HCT116 (cell line): Measurements from ENCODE around the gene CHRNB1. TPM values are rescaled to one million over a fixed set of nuclear protein-coding genes. Genes with fewer than 3 reads are reported as not detected.

Experiments used
- ATAC-seq: fragments of 200-7000 bp; cut with Tn5 transposase; 2 replicates; pipeline ENCODE4 v1.9.1; 2020; ENCODE audit warnings: mild to moderate bottlenecking, moderate library complexity
- BruUV-seq: library from RNA; stranded (reverse); fragments of 400-500 nt; replicated peaks from 2 replicates; lab custom pipeline; 2021; lab: Mats Ljungman, UMichigan
- CTCF ChIA-PET: fragments of 300-600 bp; sonication (Branson Sonifier 250); formaldehyde crosslinking; loops from one replicate; lab custom pipeline; 2021; ENCODE audit warnings: antibody characterized with exemption; lab: Charles Lee
- POLR2A ChIA-PET: fragments of 300-600, 350-600 bp; sonication (Branson Sonifier 250); formaldehyde crosslinking; loops from one replicate; lab custom pipeline; 2021; ENCODE audit warnings: antibody characterized with exemption; lab: Charles Lee
- RAD21 ChIA-PET, 2 experiments: fragments of 300-600 bp; sonication (Branson Sonifier 250); formaldehyde crosslinking; loops; one replicate each; lab custom pipeline; 2023; ENCODE audit warnings: low total read pairs in 2 of 2; ENCODE audit not compliant: uncharacterized antibody in 2 of 2, unreplicated experiment in 2 of 2, low non-redundant PET in 1 of 2; lab: Charles Lee
- DNase-seq: peaks from one replicate; pipeline ENCODE4 v3.0.0-alpha.2; 2010; ENCODE audit warnings: low read depth, low spot score
- H2AFZ ChIP-seq: fragments of 200-600 bp; shearing (Covaris generic), sonication (generic); 2 replicates; pipeline ENCODE4 v1.6.1; 2017; ENCODE audit warnings: low read depth, mixed run types, mixed read lengths, antibody characterized with exemption, low read length; ENCODE audit not compliant: poor library complexity, severe bottlenecking
- H3K27ac ChIP-seq: 2 replicates; pipeline ENCODE4 v1.5.1; 2012; ENCODE audit warnings: low read depth, low read length
- H3K27me3 ChIP-seq: fragments of 200-600 bp; sonication (generic); 2 replicates; pipeline ENCODE4 v1.6.1; 2016; ENCODE audit warnings: mixed run types, low read length, mixed read lengths; ENCODE audit not compliant: insufficient read depth
- H3K36me3 ChIP-seq, 2 experiments: fragments of 200-500 bp in 1 of 2; fragments of 200-600 bp in 1 of 2; sonication (Bioruptor generic) in 1 of 2; sonication (generic) in 1 of 2; 2 replicates each; pipeline versions ENCODE4 v1.5.1 to v1.6.1; 2014 to 2016; ENCODE audit warnings: low read length in 2 of 2, inconsistent platforms in 1 of 2, mixed read lengths in 1 of 2, mixed run types in 1 of 2; ENCODE audit not compliant: insufficient read depth in 2 of 2, control insufficient read depth in 1 of 2
- H3K4me1 ChIP-seq, 2 experiments: fragments of 200-600 bp in 1 of 2; sonication (generic) in 1 of 2; 2 replicates each; pipeline versions ENCODE4 v1.5.1 to v1.6.1; 2012 to 2017; ENCODE audit warnings: low read length in 2 of 2, inconsistent platforms in 1 of 2, mild to moderate bottlenecking in 1 of 2, mixed read lengths in 1 of 2, mixed run types in 1 of 2, moderate library complexity in 1 of 2; ENCODE audit not compliant: insufficient read depth in 2 of 2, control insufficient read depth in 1 of 2
- H3K4me2 ChIP-seq: fragments of 200-600 bp; sonication (generic); 2 replicates; pipeline ENCODE4 v1.6.1; 2017; ENCODE audit warnings: mixed run types, low read length, mixed read lengths
- H3K4me3 ChIP-seq, 2 experiments: fragments of 200-600 bp in 1 of 2; sonication (generic) in 1 of 2; replicated peaks in 1 of 2; 2 replicates each; pipeline ENCODE4 v1.5.1; 2011 to 2016; ENCODE audit warnings: low read length in 2 of 2, control low read depth in 1 of 2, low read depth in 1 of 2, mild to moderate bottlenecking in 1 of 2, mixed read lengths in 1 of 2, mixed run types in 1 of 2
- H3K79me2 ChIP-seq: fragments of 200-600 bp; sonication (generic); 2 replicates; pipeline ENCODE4 v1.6.1; 2017; ENCODE audit warnings: mild to moderate bottlenecking, mixed run types, low read length, moderate library complexity, mixed read lengths; ENCODE audit not compliant: insufficient read depth
- H3K9ac ChIP-seq: fragments of 200-600 bp; sonication (generic); 2 replicates; pipeline ENCODE4 v1.6.1; 2016; ENCODE audit warnings: low read length, mixed read lengths
- H3K9me2 ChIP-seq: fragments of 200-600 bp; sonication (generic), shearing (Covaris generic); 2 replicates; pipeline ENCODE4 v1.6.1; 2017; ENCODE audit warnings: mixed run types, mild to moderate bottlenecking, moderate library complexity; ENCODE audit not compliant: insufficient read depth
- H3K9me3 ChIP-seq, 2 experiments: fragments of 200-500 bp in 1 of 2; fragments of 200-600 bp in 1 of 2; sonication (Bioruptor generic) in 1 of 2; sonication (generic) in 1 of 2; 2 replicates each; pipeline ENCODE4 v1.6.1; 2014 to 2017; ENCODE audit warnings: low read length in 2 of 2, mixed read lengths in 2 of 2, inconsistent platforms in 1 of 2, low read depth in 1 of 2, mild to moderate bottlenecking in 1 of 2, mixed run types in 1 of 2, moderate library complexity in 1 of 2; ENCODE audit not compliant: control insufficient read depth in 1 of 2, insufficient read depth in 1 of 2
- H4K20me1 ChIP-seq: fragments of 200-600 bp; sonication (generic), shearing (Covaris generic); 2 replicates; pipeline ENCODE4 v1.6.1; 2017; ENCODE audit warnings: mixed run types, mild to moderate bottlenecking, moderate library complexity; ENCODE audit not compliant: insufficient read depth
- ELF1 ChIP-seq: IDR thresholded peaks from 2 replicates; pipeline ENCODE4 v1.6.1; 2012; ENCODE audit warnings: low read depth, borderline replicate concordance
- POLR2A ChIP-seq: IDR thresholded peaks from 2 replicates; pipeline ENCODE4 v1.7.0; 2011; ENCODE audit warnings: borderline replicate concordance; ENCODE audit not compliant: insufficient read depth, insufficient read length; ENCODE audit errors: extremely low read depth
- SP1 ChIP-seq: IDR thresholded peaks from 2 replicates; pipeline ENCODE4 v1.6.1; 2012; ENCODE audit warnings: low read depth
- YY1 ChIP-seq: IDR thresholded peaks from 2 replicates; pipeline ENCODE4 v1.6.1; 2011; ENCODE audit warnings: low read length, low read depth, moderate library complexity, mild to moderate bottlenecking; ENCODE audit not compliant: insufficient replicate concordance; ENCODE audit errors: extremely low read depth
- ZFX ChIP-seq: fragments of 450-650 bp; IDR thresholded peaks from 2 replicates; pipeline ENCODE4 v1.6.1; 2017
- ZNF274 ChIP-seq: fragments of 200-500 bp; sonication (Bioruptor generic); IDR thresholded peaks from 2 replicates; pipeline ENCODE4 v1.6.1; 2014; ENCODE audit warnings: mild to moderate bottlenecking, low read depth, low read length, inconsistent platforms
- intact Hi-C: fragments of 100-400 bp; cut with micrococcal nuclease; formaldehyde crosslinking; loops from 2 replicates; pipeline ENCODE4 v1.10.0; 2022
- total RNA-seq: library from RNA; stranded (reverse); gene quantifications from one replicate; pipeline ENCODE4 v1.2.1, GENCODE V29; 2021; ENCODE audit not compliant: unreplicated experiment
- TF ChIP-seq, protein P1 (sequence below): IDR thresholded peaks from 2 replicates; pipeline ENCODE4 v1.6.1; 2011; ENCODE audit warnings: mild to moderate bottlenecking, low read length, moderate library complexity; ENCODE audit not compliant: insufficient replicate concordance; ENCODE audit errors: extremely low read depth
- TF ChIP-seq, protein P2 (sequence below): IDR thresholded peaks from 2 replicates; pipeline ENCODE4 v1.6.1; 2012

CHRNB1 gene
- total RNA-seq, 1 experiment from 2014 or later, result 10.4 TPM

DNA sequence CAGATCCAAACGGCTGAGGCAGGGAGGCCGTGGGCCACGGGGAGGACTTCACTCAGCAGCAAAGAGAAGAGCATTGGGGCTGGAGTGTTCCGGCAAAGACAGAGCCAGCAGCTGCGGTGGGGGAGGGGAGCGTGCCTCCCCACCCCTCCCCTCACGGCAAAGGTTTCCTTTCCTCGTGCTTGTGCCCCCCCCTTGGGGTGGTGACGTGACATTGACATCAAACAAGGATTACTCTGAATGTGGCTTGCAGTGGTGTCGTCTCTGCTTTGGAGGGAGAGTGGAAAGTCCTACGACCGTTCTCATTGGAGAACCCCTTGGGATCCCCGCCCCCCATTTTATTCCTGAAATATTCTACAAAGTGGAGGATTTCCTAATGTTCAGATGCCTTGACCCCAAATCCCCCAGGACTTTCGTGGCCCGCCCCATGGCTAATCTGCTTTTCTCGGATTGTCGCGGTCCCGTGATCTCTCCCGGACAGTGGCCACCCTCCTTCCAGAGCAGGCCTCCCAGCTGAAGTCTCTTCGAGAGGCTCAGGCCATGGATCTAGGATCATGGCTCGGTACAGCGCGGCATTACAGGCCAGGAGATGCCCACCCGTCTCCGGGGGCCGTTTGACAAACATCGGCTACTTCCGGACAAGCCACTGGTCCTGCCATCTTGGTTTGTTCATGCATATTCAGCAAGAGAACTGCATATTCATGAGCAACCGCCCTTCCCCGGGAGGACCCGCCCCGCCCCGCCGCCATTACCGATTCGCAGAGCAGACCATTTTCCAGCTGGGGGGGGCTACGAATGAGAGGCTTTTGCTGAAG, 38.6 kb downstream of the CHRNB1 start:
- Histone ChIP-seq H3K36me3 (peaks cover 2 to 19% of the 10 kb centered on the region in 2 experiments; a peak in 2 of 4 replicates), H2AFZ (peak overlapping the region; percentile 74), H3K27ac (peak overlapping the region; percentile 87), H3K27me3 (no peaks in the 10 kb centered on the region), H3K79me2 (peaks cover 43% of the 10 kb centered on the region), H3K4me2 (peak overlapping the region; percentile 100), H3K9me3 (no peaks in the 10 kb centered on the region), H3K9me2 (no peaks in the 10 kb centered on the region), H4K20me1 (peaks cover 24% of the 10 kb centered on the region; the same call in 1 of the 2 replicates), H3K9ac (peak overlapping the region; percentile 100), H3K4me1 (peaks cover 13 to 56% of the 10 kb centered on the region in 2 experiments; a peak in 3 of 4 replicates), H3K4me3 (peak overlapping the region; percentile 95 to 100)
- ChIA-PET RAD21 (no interaction called here), POLR2A (interaction anchor here (0.8 to 2.3 kb wide), 7 partner anchors 8 to 144 kb away, joined by 3 to 11 read pairs (median 5); partner anchors contain the start of genes SAT2, TMEM102 and TMEM256), CTCF (no interaction called here)
- ATAC-seq, result peak; percentile 68
- TSS peak; percentile 91 for BruUV-seq
- intact Hi-C loops, result loop anchor here (2.0 to 10.0 kb wide), 4 partner anchors 39 to 133 kb away; partner anchors contain the start of genes CHRNB1 and SENP3
- TF ChIP-seq ZFX (no peak), SP1 (no peak), YY1 (peak; percentile 90), ZNF274 (no peak), POLR2A (peak; percentile 19), ELF1 (no peak; the same call in 1 of the 2 replicates)
- TF ChIP-seq, protein P1, sequence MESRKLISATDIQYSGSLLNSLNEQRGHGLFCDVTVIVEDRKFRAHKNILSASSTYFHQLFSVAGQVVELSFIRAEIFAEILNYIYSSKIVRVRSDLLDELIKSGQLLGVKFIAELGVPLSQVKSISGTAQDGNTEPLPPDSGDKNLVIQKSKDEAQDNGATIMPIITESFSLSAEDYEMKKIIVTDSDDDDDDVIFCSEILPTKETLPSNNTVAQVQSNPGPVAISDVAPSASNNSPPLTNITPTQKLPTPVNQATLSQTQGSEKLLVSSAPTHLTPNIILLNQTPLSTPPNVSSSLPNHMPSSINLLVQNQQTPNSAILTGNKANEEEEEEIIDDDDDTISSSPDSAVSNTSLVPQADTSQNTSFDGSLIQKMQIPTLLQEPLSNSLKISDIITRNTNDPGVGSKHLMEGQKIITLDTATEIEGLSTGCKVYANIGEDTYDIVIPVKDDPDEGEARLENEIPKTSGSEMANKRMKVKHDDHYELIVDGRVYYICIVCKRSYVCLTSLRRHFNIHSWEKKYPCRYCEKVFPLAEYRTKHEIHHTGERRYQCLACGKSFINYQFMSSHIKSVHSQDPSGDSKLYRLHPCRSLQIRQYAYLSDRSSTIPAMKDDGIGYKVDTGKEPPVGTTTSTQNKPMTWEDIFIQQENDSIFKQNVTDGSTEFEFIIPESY, result no peak
- TF ChIP-seq, protein P2, sequence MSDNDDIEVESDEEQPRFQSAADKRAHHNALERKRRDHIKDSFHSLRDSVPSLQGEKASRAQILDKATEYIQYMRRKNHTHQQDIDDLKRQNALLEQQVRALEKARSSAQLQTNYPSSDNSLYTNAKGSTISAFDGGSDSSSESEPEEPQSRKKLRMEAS, result no peak; the same call in 1 of the 2 replicates
- peak; percentile 79 for DNase-seq
